ENCODE data around the gene KAT2B.

DNA sequence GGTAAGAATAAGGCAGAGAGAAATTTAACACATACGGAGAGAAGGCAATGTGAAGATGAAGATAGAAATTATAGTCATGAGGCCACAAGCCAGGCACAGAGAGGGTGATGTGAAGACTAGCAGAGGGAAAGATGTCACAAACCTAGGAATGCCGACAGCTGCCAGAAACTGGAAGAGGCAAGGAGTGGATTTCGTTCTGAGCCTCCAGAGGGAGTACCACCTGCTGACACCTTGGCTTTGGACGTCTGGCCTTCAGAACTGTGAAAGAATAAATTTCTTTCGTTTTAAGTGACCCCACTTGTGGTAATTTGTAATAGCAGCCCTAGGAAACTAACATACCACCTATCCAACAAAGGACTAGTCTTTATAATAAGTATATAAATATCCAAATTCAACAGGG is 150.7 kb downstream of the KAT2B start:
- no peak for TF ChIP-seq POLR2A (IDR thresholded peaks at IDR 0.05)
- TF ChIP-seq, protein P1, sequence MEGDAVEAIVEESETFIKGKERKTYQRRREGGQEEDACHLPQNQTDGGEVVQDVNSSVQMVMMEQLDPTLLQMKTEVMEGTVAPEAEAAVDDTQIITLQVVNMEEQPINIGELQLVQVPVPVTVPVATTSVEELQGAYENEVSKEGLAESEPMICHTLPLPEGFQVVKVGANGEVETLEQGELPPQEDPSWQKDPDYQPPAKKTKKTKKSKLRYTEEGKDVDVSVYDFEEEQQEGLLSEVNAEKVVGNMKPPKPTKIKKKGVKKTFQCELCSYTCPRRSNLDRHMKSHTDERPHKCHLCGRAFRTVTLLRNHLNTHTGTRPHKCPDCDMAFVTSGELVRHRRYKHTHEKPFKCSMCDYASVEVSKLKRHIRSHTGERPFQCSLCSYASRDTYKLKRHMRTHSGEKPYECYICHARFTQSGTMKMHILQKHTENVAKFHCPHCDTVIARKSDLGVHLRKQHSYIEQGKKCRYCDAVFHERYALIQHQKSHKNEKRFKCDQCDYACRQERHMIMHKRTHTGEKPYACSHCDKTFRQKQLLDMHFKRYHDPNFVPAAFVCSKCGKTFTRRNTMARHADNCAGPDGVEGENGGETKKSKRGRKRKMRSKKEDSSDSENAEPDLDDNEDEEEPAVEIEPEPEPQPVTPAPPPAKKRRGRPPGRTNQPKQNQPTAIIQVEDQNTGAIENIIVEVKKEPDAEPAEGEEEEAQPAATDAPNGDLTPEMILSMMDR (IDR thresholded peaks at IDR 0.05 in 8 of 11, conservative IDR thresholded peaks at IDR 0.05 in 3 of 11): no peak
- no peak for TF ChIP-seq POLR2AphosphoS5 (IDR thresholded peaks at IDR 0.05)
